HCT116 (cell line): ENCODE results near the gene CELA2A.

ENCODE experiments used
- CTCF ChIP-seq, 3 experiments: fragments of 200-600 bp in 1 of 3; sonication (generic) in 1 of 3; IDR thresholded peaks in 2 of 3; conservative IDR thresholded peaks in 1 of 3; 2 replicates each; pipeline ENCODE4 v1.5.1; 2012 to 2017; ENCODE audit warnings: low read depth in 2 of 3, low read length in 2 of 3, antibody characterized with exemption in 1 of 3, borderline replicate concordance in 1 of 3, control low read depth in 1 of 3, mild to moderate bottlenecking in 1 of 3, mixed read lengths in 1 of 3, mixed run types in 1 of 3, moderate library complexity in 1 of 3; ENCODE audit not compliant: insufficient read depth in 1 of 3
- EGR1 ChIP-seq: IDR thresholded peaks from 2 replicates; pipeline ENCODE4 v1.6.1; 2012; ENCODE audit warnings: low read depth
- EZH2 ChIP-seq: fragments of 200-600 bp; sonication (generic); IDR thresholded peaks from 2 replicates; pipeline ENCODE4 v1.6.1; 2017; ENCODE audit warnings: antibody characterized with exemption, mixed run types
- POLR2A ChIP-seq: IDR thresholded peaks from 2 replicates; pipeline ENCODE4 v1.7.0; 2011; ENCODE audit warnings: borderline replicate concordance; ENCODE audit not compliant: insufficient read depth, insufficient read length; ENCODE audit errors: extremely low read depth
- SP1 ChIP-seq: IDR thresholded peaks from 2 replicates; pipeline ENCODE4 v1.6.1; 2012; ENCODE audit warnings: low read depth
- TCF7L2 ChIP-seq: IDR thresholded peaks from 2 replicates; pipeline ENCODE4 v1.7.0; 2011; ENCODE audit warnings: borderline replicate concordance, inconsistent platforms; ENCODE audit not compliant: insufficient read depth, insufficient read length; ENCODE audit errors: extremely low read depth
- YY1 ChIP-seq: IDR thresholded peaks from 2 replicates; pipeline ENCODE4 v1.6.1; 2011; ENCODE audit warnings: low read length, low read depth, moderate library complexity, mild to moderate bottlenecking; ENCODE audit not compliant: insufficient replicate concordance; ENCODE audit errors: extremely low read depth
- TF ChIP-seq, protein P1 (sequence below): IDR thresholded peaks from 2 replicates; pipeline ENCODE4 v1.6.1; 2012
- TF ChIP-seq, protein P2 (sequence below): IDR thresholded peaks from 2 replicates; pipeline ENCODE4 v1.6.1; 2012; ENCODE audit warnings: low read depth

- TF ChIP-seq POLR2A, result no peak
- TF ChIP-seq CTCF (IDR thresholded peaks at IDR 0.05 in 2 of 3, conservative IDR thresholded peaks at IDR 0.05 in 1 of 3; ENCODE audit: borderline replicate concordance in 1 of 3, insufficient read depth in 1 of 3, low read depth in 2 of 3, low read length in 2 of 3), result no peak
- TF ChIP-seq, protein P1, sequence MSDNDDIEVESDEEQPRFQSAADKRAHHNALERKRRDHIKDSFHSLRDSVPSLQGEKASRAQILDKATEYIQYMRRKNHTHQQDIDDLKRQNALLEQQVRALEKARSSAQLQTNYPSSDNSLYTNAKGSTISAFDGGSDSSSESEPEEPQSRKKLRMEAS, result no peak
- no peak for TF ChIP-seq EGR1
- no peak for TF ChIP-seq TCF7L2
- no peak for TF ChIP-seq SP1
- TF ChIP-seq, protein P2, sequence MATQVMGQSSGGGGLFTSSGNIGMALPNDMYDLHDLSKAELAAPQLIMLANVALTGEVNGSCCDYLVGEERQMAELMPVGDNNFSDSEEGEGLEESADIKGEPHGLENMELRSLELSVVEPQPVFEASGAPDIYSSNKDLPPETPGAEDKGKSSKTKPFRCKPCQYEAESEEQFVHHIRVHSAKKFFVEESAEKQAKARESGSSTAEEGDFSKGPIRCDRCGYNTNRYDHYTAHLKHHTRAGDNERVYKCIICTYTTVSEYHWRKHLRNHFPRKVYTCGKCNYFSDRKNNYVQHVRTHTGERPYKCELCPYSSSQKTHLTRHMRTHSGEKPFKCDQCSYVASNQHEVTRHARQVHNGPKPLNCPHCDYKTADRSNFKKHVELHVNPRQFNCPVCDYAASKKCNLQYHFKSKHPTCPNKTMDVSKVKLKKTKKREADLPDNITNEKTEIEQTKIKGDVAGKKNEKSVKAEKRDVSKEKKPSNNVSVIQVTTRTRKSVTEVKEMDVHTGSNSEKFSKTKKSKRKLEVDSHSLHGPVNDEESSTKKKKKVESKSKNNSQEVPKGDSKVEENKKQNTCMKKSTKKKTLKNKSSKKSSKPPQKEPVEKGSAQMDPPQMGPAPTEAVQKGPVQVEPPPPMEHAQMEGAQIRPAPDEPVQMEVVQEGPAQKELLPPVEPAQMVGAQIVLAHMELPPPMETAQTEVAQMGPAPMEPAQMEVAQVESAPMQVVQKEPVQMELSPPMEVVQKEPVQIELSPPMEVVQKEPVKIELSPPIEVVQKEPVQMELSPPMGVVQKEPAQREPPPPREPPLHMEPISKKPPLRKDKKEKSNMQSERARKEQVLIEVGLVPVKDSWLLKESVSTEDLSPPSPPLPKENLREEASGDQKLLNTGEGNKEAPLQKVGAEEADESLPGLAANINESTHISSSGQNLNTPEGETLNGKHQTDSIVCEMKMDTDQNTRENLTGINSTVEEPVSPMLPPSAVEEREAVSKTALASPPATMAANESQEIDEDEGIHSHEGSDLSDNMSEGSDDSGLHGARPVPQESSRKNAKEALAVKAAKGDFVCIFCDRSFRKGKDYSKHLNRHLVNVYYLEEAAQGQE, result no peak
- TF ChIP-seq YY1, result no peak
- TF ChIP-seq EZH2, result no peak
These were observed 27.4 kb downstream of the CELA2A start for GRCh38 chr1:15483971-15484370.
